Parathyroid adenoma (tissue), 2 donors: ENCODE measurements around the gene SLC30A10.
"Not testable (repeated sequence)": the region's sequence is repeated elsewhere in the genome, so short reads cannot be mapped to it uniquely, and the experiment has no call there.

Experiments used
- H2AFZ ChIP-seq: fragments of 300-600 bp; sonication (generic); one replicate; pipeline ENCODE4 v1.7.0; 2017; ENCODE audit warnings: antibody characterized with exemption, mild to moderate bottlenecking
- H3K27ac ChIP-seq: fragments of 300-600 bp; sonication (generic); one replicate; pipeline ENCODE4 v1.7.0; 2017
- H3K27me3 ChIP-seq: fragments of 300-600 bp; sonication (generic); one replicate; pipeline ENCODE4 v1.7.0; 2017; ENCODE audit warnings: low read length; ENCODE audit not compliant: control insufficient read depth, insufficient read depth
- H3K36me3 ChIP-seq: fragments of 300-600 bp; sonication (generic); one replicate; pipeline ENCODE4 v1.7.0; 2017; ENCODE audit warnings: low read length; ENCODE audit not compliant: control insufficient read depth, insufficient read depth
- H3K4me1 ChIP-seq: fragments of 300-600 bp; sonication (generic); one replicate; pipeline ENCODE4 v1.7.0; 2017; ENCODE audit warnings: control low read depth
- H3K4me2 ChIP-seq: fragments of 300-600 bp; sonication (generic); one replicate; pipeline ENCODE4 v1.7.0; 2017; ENCODE audit warnings: low read length
- H3K4me3 ChIP-seq: fragments of 300-600 bp; sonication (generic); one replicate; pipeline ENCODE4 v1.7.0; 2017; ENCODE audit warnings: low read depth, low read length
- H3K79me2 ChIP-seq: fragments of 300-600 bp; sonication (generic); one replicate; pipeline ENCODE4 v1.7.0; 2017; ENCODE audit warnings: control low read depth
- H3K9ac ChIP-seq: fragments of 300-600 bp; sonication (generic); one replicate; pipeline ENCODE4 v1.7.0; 2017; ENCODE audit warnings: mild to moderate bottlenecking
- H3K9me3 ChIP-seq: fragments of 300-600 bp; sonication (generic); one replicate; pipeline ENCODE4 v1.7.0; 2017; ENCODE audit warnings: low read length; ENCODE audit not compliant: control insufficient read depth
- TF ChIP-seq, protein P1 (sequence below): fragments of 300-600 bp; sonication (generic); IDR thresholded peaks from one replicate; pipeline ENCODE4 v1.7.0; 2017; ENCODE audit warnings: antibody characterized with exemption, mild to moderate bottlenecking
- donor health status: primary hyperparathyroidism.

The SLC30A10 gene

DNA sequence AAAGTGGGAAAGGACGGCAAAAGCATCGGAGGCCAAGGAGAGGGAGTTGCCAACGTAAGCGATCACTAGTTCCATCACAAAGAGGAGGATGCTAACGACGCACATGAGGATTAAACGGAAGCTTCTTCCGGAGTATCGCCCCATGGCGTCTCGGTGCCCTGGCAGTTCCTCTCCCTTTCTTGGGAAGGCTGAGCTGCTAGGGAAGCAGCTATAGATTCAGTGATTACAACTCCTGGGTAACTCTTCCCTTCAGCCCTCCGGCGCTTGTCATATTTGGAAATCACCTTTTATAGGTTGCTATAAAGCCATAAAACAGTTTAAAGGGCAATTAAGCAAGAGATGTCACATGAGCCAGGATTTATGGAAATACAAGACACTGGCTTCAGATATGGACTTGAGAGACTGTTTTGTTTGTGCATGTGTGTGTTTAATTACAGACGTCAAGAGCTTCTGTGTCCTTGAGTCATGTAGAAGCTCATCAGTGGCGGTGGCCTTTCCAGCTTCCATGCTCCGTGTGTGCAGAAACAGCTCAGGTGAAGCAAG lies 30.6 kb upstream of the SLC30A10 start:
- Histone ChIP-seq H2AFZ (no peak overlapping the region), H3K4me3 (no peak overlapping the region), H3K9me3 (no peaks in the 10 kb centered on the region), H3K9ac (no peak overlapping the region), H3K4me1 (no peaks in the 10 kb centered on the region), H3K27me3 (no peaks in the 10 kb centered on the region), H3K36me3 (no peaks in the 10 kb centered on the region), H3K4me2 (no peak overlapping the region), H3K27ac (no peak overlapping the region), H3K79me2 (no peaks in the 10 kb centered on the region)
- TF ChIP-seq, protein P1, sequence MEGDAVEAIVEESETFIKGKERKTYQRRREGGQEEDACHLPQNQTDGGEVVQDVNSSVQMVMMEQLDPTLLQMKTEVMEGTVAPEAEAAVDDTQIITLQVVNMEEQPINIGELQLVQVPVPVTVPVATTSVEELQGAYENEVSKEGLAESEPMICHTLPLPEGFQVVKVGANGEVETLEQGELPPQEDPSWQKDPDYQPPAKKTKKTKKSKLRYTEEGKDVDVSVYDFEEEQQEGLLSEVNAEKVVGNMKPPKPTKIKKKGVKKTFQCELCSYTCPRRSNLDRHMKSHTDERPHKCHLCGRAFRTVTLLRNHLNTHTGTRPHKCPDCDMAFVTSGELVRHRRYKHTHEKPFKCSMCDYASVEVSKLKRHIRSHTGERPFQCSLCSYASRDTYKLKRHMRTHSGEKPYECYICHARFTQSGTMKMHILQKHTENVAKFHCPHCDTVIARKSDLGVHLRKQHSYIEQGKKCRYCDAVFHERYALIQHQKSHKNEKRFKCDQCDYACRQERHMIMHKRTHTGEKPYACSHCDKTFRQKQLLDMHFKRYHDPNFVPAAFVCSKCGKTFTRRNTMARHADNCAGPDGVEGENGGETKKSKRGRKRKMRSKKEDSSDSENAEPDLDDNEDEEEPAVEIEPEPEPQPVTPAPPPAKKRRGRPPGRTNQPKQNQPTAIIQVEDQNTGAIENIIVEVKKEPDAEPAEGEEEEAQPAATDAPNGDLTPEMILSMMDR = no peak

DNA sequence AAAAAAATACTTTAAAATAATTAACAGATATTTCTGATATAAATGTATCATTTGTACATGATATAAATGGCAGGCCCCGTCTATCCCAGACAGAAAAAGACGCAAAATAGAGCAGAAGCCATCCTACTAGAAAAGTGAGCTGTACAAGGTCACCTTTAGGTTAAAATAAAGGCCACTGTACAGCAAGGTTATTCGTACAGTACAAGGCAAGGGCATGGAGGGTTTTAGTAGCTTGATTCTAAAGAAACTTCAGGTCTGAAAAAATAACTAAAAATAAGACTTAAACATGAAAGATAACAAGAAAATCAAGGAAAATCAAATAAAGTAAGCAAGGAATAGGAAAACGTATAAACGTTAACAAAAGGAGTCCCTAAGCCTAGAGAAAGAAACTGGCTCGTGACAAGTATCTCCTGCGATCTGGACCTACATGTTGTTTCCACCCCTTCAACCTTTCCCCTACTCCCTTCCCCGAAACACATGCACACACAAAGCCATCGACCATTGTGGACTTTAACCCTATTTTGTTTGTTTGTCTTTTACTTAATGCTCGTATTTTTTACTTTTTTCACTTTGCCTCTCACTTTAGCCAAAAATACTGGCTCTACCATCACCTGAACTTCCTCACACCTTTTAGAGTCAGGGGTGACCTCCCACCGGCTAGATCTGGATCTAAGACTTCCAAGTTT lies 26.5 kb upstream of the SLC30A10 start:
- no peaks in the 10 kb centered on the region for H3K79me2 ChIP-seq
- no peak overlapping the region for H3K4me3 ChIP-seq
- H2AFZ ChIP-seq = no peak overlapping the region
- no peaks in the 10 kb centered on the region for H3K36me3 ChIP-seq
- no peak overlapping the region for H3K4me2 ChIP-seq
- no peak overlapping the region for H3K27ac ChIP-seq
- no peak overlapping the region for H3K9ac ChIP-seq
- H3K4me1 ChIP-seq = no peaks in the 10 kb centered on the region
- H3K27me3 ChIP-seq = no peaks in the 10 kb centered on the region
- no peaks in the 10 kb centered on the region for H3K9me3 ChIP-seq
- TF ChIP-seq, protein P1 = no peak

DNA sequence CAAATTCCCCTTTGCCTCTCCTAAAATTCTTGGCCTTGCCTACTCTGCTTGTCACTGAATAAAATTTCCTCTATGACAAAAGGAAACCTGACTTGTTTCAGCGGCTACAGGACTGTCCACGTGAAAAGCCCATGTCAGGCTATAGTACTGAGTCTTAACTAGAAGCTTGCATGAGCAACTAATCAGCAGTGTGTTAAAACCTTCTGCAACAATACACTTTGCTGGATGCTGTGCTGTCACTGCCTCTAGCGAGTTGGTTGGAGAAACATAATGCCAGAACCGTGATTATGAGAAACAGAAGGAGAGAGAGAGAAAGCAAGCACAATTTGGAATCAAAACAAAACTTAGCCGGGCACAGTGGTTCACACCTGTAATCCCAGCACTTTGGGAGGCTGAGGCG lies 25.7 kb upstream of the SLC30A10 start:
- Histone ChIP-seq H3K27me3 (no peaks in the 10 kb centered on the region), H3K79me2 (no peaks in the 10 kb centered on the region), H3K9me3 (no peaks in the 10 kb centered on the region), H3K27ac (no peak overlapping the region), H2AFZ (no peak overlapping the region), H3K36me3 (no peaks in the 10 kb centered on the region), H3K4me2 (no peak overlapping the region), H3K9ac (no peak overlapping the region), H3K4me3 (no peak overlapping the region), H3K4me1 (no peaks in the 10 kb centered on the region)
- TF ChIP-seq, protein P1 = no peak

DNA sequence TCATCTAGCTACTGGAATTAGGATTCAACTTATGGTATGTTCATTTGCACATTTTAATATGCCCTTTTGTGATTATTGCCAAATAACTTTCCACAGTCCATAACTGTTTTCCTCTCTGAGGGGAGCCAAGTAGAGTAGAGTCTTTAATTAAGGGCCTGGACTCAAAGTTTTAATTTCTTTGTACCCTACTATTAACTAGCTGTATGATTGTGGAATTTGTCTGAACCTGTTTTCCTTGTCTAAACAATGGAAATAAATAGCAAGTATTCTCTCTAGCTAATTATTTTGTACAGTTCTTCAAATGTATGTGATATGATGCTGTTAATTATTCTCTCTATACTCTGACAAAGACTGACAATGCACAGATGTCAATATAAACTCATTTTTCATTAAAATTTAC lies 24.0 kb upstream of the SLC30A10 start:
- H3K79me2 ChIP-seq = no peaks in the 10 kb centered on the region
- no peaks in the 10 kb centered on the region for H3K27me3 ChIP-seq
- H3K4me3 ChIP-seq = no peak overlapping the region
- H3K9me3 ChIP-seq = no peaks in the 10 kb centered on the region
- no peak overlapping the region for H3K9ac ChIP-seq
- no peaks in the 10 kb centered on the region for H3K36me3 ChIP-seq
- no peak overlapping the region for H3K27ac ChIP-seq
- TF ChIP-seq, protein P1 = no peak
- H2AFZ ChIP-seq = no peak overlapping the region
- H3K4me2 ChIP-seq = no peak overlapping the region
- H3K4me1 ChIP-seq = no peaks in the 10 kb centered on the region

DNA sequence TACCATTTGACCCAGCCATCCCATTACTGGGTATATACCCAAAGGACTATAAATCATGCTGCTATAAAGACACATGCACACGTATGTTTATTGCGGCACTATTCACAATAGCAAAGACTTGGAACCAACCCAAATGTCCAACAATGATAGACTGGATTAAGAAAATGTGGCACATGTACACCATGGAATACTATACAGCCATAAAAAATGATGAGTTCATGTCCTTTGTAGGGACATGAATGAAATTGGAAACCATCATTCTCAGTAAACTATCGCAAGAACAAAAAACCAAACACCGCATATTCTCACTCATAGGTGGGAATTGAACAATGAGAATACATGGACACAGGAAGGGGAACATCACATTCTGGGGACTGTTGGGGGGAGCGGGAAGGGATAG lies 20.9 kb upstream of the SLC30A10 start:
- not testable (repeated sequence) for H3K4me2 ChIP-seq, H3K9me3 ChIP-seq, H3K4me1 ChIP-seq, H3K36me3 ChIP-seq, H3K4me3 ChIP-seq, H3K79me2 ChIP-seq, H3K27ac ChIP-seq, H2AFZ ChIP-seq, H3K27me3 ChIP-seq, H3K9ac ChIP-seq

DNA sequence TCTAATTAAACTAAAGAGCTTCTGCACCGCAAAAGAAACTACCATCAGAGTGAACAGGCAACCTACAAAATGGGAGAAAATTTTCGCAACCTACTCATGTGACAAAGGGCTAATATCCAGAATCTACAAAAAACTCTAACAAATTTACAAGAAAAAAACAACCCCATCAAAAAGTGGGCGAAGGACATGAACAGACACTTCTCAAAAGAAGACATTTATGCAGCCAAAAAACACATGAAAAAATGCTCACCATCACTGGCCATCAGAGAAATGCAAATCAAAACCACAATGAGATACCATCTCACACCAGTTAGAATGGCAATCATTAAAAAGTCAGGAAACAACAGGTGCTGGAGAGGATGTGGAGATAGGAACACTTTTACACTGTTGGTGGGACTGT lies 20.4 kb upstream of the SLC30A10 start:
- H3K9ac ChIP-seq, H2AFZ ChIP-seq, H3K79me2 ChIP-seq, H3K36me3 ChIP-seq, H3K9me3 ChIP-seq, H3K4me2 ChIP-seq, H3K4me3 ChIP-seq, H3K27me3 ChIP-seq, H3K27ac ChIP-seq, H3K4me1 ChIP-seq: not testable (repeated sequence)
